ENCODE data around the gene ACSF3.

The ACSF3 gene

GRCh38 chr16:89174055-89174827, 80.6 kb downstream of the ACSF3 start:
- 78 to 82% methylated on average over 22 of the region's 23 CpGs for WGBS, 2 experiments (ENCODE audit: insufficient coverage in 2 of 2)

GRCh38 chr16:89174877-89175276, 81.2 kb downstream of the ACSF3 start:
- H3K36me3 ChIP-seq (ENCODE audit: control insufficient read depth, insufficient read depth, low read length), result no peaks in the 10 kb centered on the region
- no peak overlapping the region for H3K4me3 ChIP-seq (ENCODE audit: extremely low read depth, insufficient read depth, low read length, poor library complexity, severe bottlenecking)
- 93% methylated on average over 9 to 11 of the region's 14 CpGs for WGBS, 2 experiments (ENCODE audit: insufficient coverage in 2 of 2)
- no peak overlapping the region for H3K27ac ChIP-seq (ENCODE audit: low read depth, low read length, severe bottlenecking)
- no peaks in the 10 kb centered on the region for H3K9me3 ChIP-seq (ENCODE audit: control insufficient read depth, low read length)
- H3K4me1 ChIP-seq (ENCODE audit: control insufficient read depth, insufficient read depth, low read length, poor library complexity, severe bottlenecking), result peaks cover 15% of the 10 kb centered on the region

More at GRCh38 chr16:89174055-89174827, 80.6 kb downstream of the ACSF3 start:
- Histone ChIP-seq H3K36me3 (ENCODE audit: control insufficient read depth, insufficient read depth, low read length) (no peaks in the 10 kb centered on the region), H3K4me3 (ENCODE audit: extremely low read depth, insufficient read depth, low read length, poor library complexity, severe bottlenecking) (no peak overlapping the region), H3K4me1 (ENCODE audit: control insufficient read depth, insufficient read depth, low read length, poor library complexity, severe bottlenecking) (peaks cover 15% of the 10 kb centered on the region), H3K9me3 (ENCODE audit: control insufficient read depth, low read length) (no peaks in the 10 kb centered on the region), H3K27ac (ENCODE audit: low read depth, low read length, severe bottlenecking) (no peak overlapping the region)

GRCh38 chr16:89175280-89176146, 81.9 kb downstream of the ACSF3 start:
- Histone ChIP-seq H3K9me3 (ENCODE audit: control insufficient read depth, low read length) (no peaks in the 10 kb centered on the region), H3K4me3 (ENCODE audit: extremely low read depth, insufficient read depth, low read length, poor library complexity, severe bottlenecking) (no peak overlapping the region), H3K4me1 (ENCODE audit: control insufficient read depth, insufficient read depth, low read length, poor library complexity, severe bottlenecking) (peaks cover 15% of the 10 kb centered on the region), H3K36me3 (ENCODE audit: control insufficient read depth, insufficient read depth, low read length) (no peaks in the 10 kb centered on the region), H3K27ac (ENCODE audit: low read depth, low read length, severe bottlenecking) (no peak overlapping the region)
- 81 to 89% methylated on average over 14 to 18 of the region's 20 CpGs for WGBS, 2 experiments (ENCODE audit: insufficient coverage in 2 of 2)

- H3K36me3 ChIP-seq (ENCODE audit: control insufficient read depth, insufficient read depth, low read length), result no peaks in the 10 kb centered on the region
- H3K9me3 ChIP-seq (ENCODE audit: control insufficient read depth, low read length), result no peaks in the 10 kb centered on the region
- no peak overlapping the region for H3K4me3 ChIP-seq (ENCODE audit: extremely low read depth, insufficient read depth, low read length, poor library complexity, severe bottlenecking)
- WGBS, 2 experiments (ENCODE audit: insufficient coverage in 2 of 2), result 86 to 93% methylated on average over 22 to 24 of the region's 27 CpGs
- peaks cover 15% of the 10 kb centered on the region for H3K4me1 ChIP-seq (ENCODE audit: control insufficient read depth, insufficient read depth, low read length, poor library complexity, severe bottlenecking)
- H3K27ac ChIP-seq (ENCODE audit: low read depth, low read length, severe bottlenecking), result no peak overlapping the region
Observed at GRCh38 chr16:89176147-89176690, 82.6 kb downstream of the ACSF3 start.

DNA sequence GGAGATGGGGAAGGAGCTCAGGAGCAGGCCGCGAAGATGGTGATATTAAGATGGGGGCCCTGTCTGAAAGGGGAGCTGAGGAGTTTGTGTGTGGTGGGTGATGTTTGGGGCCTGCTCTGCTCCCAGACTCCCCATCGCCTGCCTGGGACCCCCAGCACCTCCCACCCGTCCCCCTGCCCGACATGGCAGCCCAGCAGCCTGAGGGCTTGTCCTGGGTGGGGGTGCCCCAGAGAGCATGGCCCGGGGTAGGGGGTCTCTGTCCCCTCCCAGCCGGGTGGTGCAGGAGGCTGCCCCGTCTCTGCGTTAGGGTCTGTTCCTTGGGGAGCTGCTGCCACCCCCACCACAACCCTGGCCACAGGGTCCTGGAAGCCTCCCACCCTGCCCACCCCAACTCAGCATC, 83.1 kb downstream of the ACSF3 start:
- no peak overlapping the region for H3K4me3 ChIP-seq (ENCODE audit: extremely low read depth, insufficient read depth, low read length, poor library complexity, severe bottlenecking)
- H3K36me3 ChIP-seq (ENCODE audit: control insufficient read depth, insufficient read depth, low read length), result no peaks in the 10 kb centered on the region
- H3K27ac ChIP-seq (ENCODE audit: low read depth, low read length, severe bottlenecking), result no peak overlapping the region
- WGBS, 2 experiments (ENCODE audit: insufficient coverage in 2 of 2), result 93 to 95% methylated on average over 5 to 8 of the region's 9 CpGs
- peaks cover 15% of the 10 kb centered on the region for H3K4me1 ChIP-seq (ENCODE audit: control insufficient read depth, insufficient read depth, low read length, poor library complexity, severe bottlenecking)
- H3K9me3 ChIP-seq (ENCODE audit: control insufficient read depth, low read length), result no peaks in the 10 kb centered on the region

DNA sequence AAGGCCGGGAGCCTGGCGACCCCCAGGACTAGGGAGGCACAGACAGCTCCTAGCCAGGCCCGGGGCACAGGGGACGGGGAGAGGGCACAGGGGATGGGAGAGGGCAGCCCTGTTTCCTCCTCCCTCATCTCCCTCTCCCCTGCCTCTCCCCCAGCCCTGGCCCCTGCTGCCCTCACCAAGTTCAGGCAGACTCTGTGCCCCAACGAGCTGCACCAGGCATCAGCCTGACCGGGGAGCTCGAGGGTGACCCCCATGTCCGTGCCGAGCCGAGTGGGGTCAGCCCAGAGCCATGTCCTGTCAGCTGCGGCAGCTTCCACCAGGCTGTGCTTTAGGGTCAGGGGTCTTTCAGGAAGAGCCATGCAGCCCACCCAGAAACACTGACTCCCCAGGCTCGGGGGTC, 83.8 kb downstream of the ACSF3 start:
- no peak overlapping the region for H3K27ac ChIP-seq (ENCODE audit: low read depth, low read length, severe bottlenecking)
- no peaks in the 10 kb centered on the region for H3K36me3 ChIP-seq (ENCODE audit: control insufficient read depth, insufficient read depth, low read length)
- no peaks in the 10 kb centered on the region for H3K9me3 ChIP-seq (ENCODE audit: control insufficient read depth, low read length)
- no peak overlapping the region for H3K4me3 ChIP-seq (ENCODE audit: extremely low read depth, insufficient read depth, low read length, poor library complexity, severe bottlenecking)
- WGBS, 2 experiments (ENCODE audit: insufficient coverage in 2 of 2), result 82 to 94% methylated on average over 7 to 10 of the region's 12 CpGs
- peaks cover 8% of the 10 kb centered on the region for H3K4me1 ChIP-seq (ENCODE audit: control insufficient read depth, insufficient read depth, low read length, poor library complexity, severe bottlenecking)

DNA sequence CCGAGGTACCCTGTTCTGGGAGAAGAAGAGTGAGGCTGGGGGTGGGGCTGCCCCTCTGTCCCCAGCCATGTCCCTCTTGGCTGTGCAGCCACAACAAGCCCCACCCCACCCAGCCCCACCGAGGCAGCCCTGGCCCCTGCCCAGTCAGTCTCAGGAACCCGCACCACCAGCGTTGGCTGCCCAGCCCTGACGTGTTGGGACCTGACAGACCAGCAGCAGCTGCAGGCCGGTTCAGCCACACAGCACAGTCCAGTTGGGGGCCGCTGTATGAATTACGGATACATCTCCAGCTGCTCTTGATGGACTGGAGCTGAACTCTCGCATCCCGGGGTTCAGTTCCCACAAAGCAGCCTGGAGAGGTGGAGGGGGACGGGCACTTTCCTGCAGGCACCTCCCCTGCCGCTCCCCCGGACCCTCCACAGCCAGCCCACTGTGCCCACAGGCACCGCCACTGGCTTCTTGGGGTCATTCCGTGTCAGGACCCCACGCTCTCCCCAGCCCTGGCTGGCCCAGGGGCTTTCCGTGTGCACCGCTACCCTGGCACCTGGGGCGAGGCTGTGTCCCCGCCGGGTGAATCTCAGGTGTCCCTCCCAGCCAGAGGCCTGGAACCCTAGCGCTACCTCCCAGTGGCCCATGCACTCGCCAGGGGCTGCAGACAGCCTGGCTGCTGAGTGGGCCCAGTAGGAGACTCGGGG, 84.9 kb downstream of the ACSF3 start:
- H3K4me1 ChIP-seq (ENCODE audit: control insufficient read depth, insufficient read depth, low read length, poor library complexity, severe bottlenecking), result no peaks in the 10 kb centered on the region
- H3K27ac ChIP-seq (ENCODE audit: low read depth, low read length, severe bottlenecking), result no peak overlapping the region
- H3K36me3 ChIP-seq (ENCODE audit: control insufficient read depth, insufficient read depth, low read length), result no peaks in the 10 kb centered on the region
- no peak overlapping the region for H3K4me3 ChIP-seq (ENCODE audit: extremely low read depth, insufficient read depth, low read length, poor library complexity, severe bottlenecking)
- H3K9me3 ChIP-seq (ENCODE audit: control insufficient read depth, low read length), result no peaks in the 10 kb centered on the region
- WGBS, 2 experiments (ENCODE audit: insufficient coverage in 2 of 2), result 90 to 91% methylated on average over 20 of the region's 24 CpGs

GRCh38 chr16:89179148-89179484, 85.5 kb downstream of the ACSF3 start:
- H3K9me3 ChIP-seq (ENCODE audit: control insufficient read depth, low read length), result no peaks in the 10 kb centered on the region
- H3K4me1 ChIP-seq (ENCODE audit: control insufficient read depth, insufficient read depth, low read length, poor library complexity, severe bottlenecking), result no peaks in the 10 kb centered on the region
- WGBS, 2 experiments (ENCODE audit: insufficient coverage in 2 of 2), result 87 to 97% methylated on average over 9 to 16 of the region's 19 CpGs
- no peak overlapping the region for H3K4me3 ChIP-seq (ENCODE audit: extremely low read depth, insufficient read depth, low read length, poor library complexity, severe bottlenecking)
- no peaks in the 10 kb centered on the region for H3K36me3 ChIP-seq (ENCODE audit: control insufficient read depth, insufficient read depth, low read length)
- H3K27ac ChIP-seq (ENCODE audit: low read depth, low read length, severe bottlenecking), result no peak overlapping the region

- H3K4me1 ChIP-seq (ENCODE audit: control insufficient read depth, insufficient read depth, low read length, poor library complexity, severe bottlenecking), result no peaks in the 10 kb centered on the region
- no peak overlapping the region for H3K4me3 ChIP-seq (ENCODE audit: extremely low read depth, insufficient read depth, low read length, poor library complexity, severe bottlenecking)
- H3K36me3 ChIP-seq (ENCODE audit: control insufficient read depth, insufficient read depth, low read length), result no peaks in the 10 kb centered on the region
- 91 to 93% methylated on average over 20 to 21 of the region's 25 CpGs for WGBS, 2 experiments (ENCODE audit: insufficient coverage in 2 of 2)
- no peaks in the 10 kb centered on the region for H3K9me3 ChIP-seq (ENCODE audit: control insufficient read depth, low read length)
- no peak overlapping the region for H3K27ac ChIP-seq (ENCODE audit: low read depth, low read length, severe bottlenecking)
Observed at GRCh38 chr16:89179656-89180315, 86.1 kb downstream of the ACSF3 start.

DNA sequence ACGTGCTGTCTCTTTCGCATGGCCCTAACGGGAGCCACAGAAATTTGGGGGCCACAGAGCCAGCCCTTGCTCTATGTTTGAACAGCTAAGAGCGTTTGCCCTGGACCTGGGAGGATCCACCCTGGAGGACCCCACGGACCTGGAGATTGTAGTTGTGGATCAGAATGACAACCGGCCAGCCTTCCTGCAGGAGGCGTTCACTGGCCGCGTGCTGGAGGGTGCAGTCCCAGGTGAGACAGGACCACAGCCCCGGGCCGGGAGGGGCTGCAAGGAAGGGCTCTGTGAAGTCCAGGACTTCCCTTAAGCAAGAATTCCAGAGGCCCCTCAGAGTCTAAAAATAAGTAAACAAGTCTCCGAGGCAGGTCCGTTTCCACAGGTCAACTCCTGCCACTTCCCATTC, 89.8 kb downstream of the ACSF3 start:
- H3K9me3 ChIP-seq (ENCODE audit: control insufficient read depth, low read length), result no peaks in the 10 kb centered on the region
- no peak overlapping the region for H3K4me3 ChIP-seq (ENCODE audit: extremely low read depth, insufficient read depth, low read length, poor library complexity, severe bottlenecking)
- no peaks in the 10 kb centered on the region for H3K4me1 ChIP-seq (ENCODE audit: control insufficient read depth, insufficient read depth, low read length, poor library complexity, severe bottlenecking)
- H3K36me3 ChIP-seq (ENCODE audit: control insufficient read depth, insufficient read depth, low read length), result no peaks in the 10 kb centered on the region
- WGBS, 2 experiments (ENCODE audit: insufficient coverage in 2 of 2), result 63 to 64% methylated on average over 12 of the region's 13 CpGs
- no peak overlapping the region for H3K27ac ChIP-seq (ENCODE audit: low read depth, low read length, severe bottlenecking)

Data from mesodermal cell (in vitro differentiated cells).